ENCODE data around the gene NTRK3. TPM values are rescaled to one million over a fixed set of nuclear protein-coding genes. Genes with fewer than 3 reads are reported as not detected.

Gene NTRK3
- total and polyA plus RNA-seq, 2 of the 8 experiments (the other 6 are each of a cell fraction or from before 2014, with no cell fraction given): 4.5 to 6.8 TPM

- Histone ChIP-seq H3K23ac (ENCODE audit: insufficient read length) (no peak overlapping the region), H2BK120ac (replicated peaks; ENCODE audit: low read depth, low read length) (no peak overlapping the region), H3K27me3 (replicated peaks in 1 of 4; ENCODE audit: control insufficient read depth in 3 of 4, extremely low read depth in 1 of 4, insufficient read depth in 3 of 4, low read length in 3 of 4) (no peaks in the 10 kb centered on the region), H3K9ac (replicated peaks in 1 of 4; ENCODE audit: extremely low read depth in 1 of 4, low read depth in 3 of 4, low read length in 3 of 4) (no peak overlapping the region), H3K27ac (ENCODE audit: low read depth, low read length) (no peak overlapping the region), H3K4me3 (ENCODE audit: extremely low read depth in 1 of 4, insufficient read depth in 2 of 4, low read depth in 3 of 4, low read length in 4 of 4) (no peak overlapping the region), H3K79me2 (ENCODE audit: control insufficient read depth in 1 of 2, insufficient read depth in 2 of 2, low read length in 2 of 2) (no peaks in the 10 kb centered on the region), H2BK20ac (ENCODE audit: low read length) (no peak overlapping the region), H4K91ac (replicated peaks; ENCODE audit: insufficient read length, low read length) (no peak overlapping the region), H3K23me2 (ENCODE audit: low read depth, low read length) (no peaks in the 10 kb centered on the region), H2AFZ (ENCODE audit: low read length) (no peak overlapping the region; the same call in 1 of the 2 replicates), H3K36me3 (ENCODE audit: control insufficient read depth in 2 of 4, insufficient read depth in 4 of 4, low read length in 3 of 4) (no peaks in the 10 kb centered on the region), H4K20me1 (replicated peaks in 1 of 2; ENCODE audit: control insufficient read depth in 1 of 2, insufficient read depth in 2 of 2, low read length in 2 of 2) (no peaks in the 10 kb centered on the region), H2BK12ac (ENCODE audit: low read depth, low read length) (no peak overlapping the region), H4K8ac (ENCODE audit: extremely low read depth, insufficient read depth, low read length) (no peak overlapping the region), H3K9me3 (ENCODE audit: insufficient read depth in 2 of 2, low read depth in 1 of 2, low read length in 1 of 2) (no peaks in the 10 kb centered on the region), H3K79me1 (ENCODE audit: low read depth, low read length) (no peaks in the 10 kb centered on the region), H2AK5ac (ENCODE audit: low read depth, low read length) (no peak overlapping the region), H2BK15ac (ENCODE audit: low read length) (no peak overlapping the region), H2BK5ac (ENCODE audit: low read depth, low read length) (no peak overlapping the region), H3K4me2 (ENCODE audit: insufficient read depth in 1 of 2, low read depth in 2 of 2, low read length in 2 of 2) (no peak overlapping the region), H3K4me1 (replicated peaks in 1 of 4; ENCODE audit: control insufficient read depth in 3 of 4, insufficient read depth in 4 of 4, low read length in 3 of 4) (no peaks in the 10 kb centered on the region), H3K14ac (ENCODE audit: insufficient read length) (no peak overlapping the region), H3K56ac (replicated peaks; ENCODE audit: insufficient read length, low read depth, low read length) (no peak overlapping the region), H3K18ac (ENCODE audit: extremely low read depth, low read length) (no peak overlapping the region), H4K5ac (ENCODE audit: insufficient read length, low read depth, low read length) (no peak overlapping the region), H3K4ac (replicated peaks; ENCODE audit: insufficient read length, low read depth, low read length) (no peak overlapping the region)
- CTCF ChIA-PET (ENCODE audit: partially characterized antibody): interaction anchor here (0.6 to 1.1 kb wide), 3 partner anchors 134 to 671 kb away, joined by 3 to 4 read pairs (median 3); no protein-coding TSS in a partner anchor
- DNase-seq (ENCODE audit: low read depth in 1 of 2, low spot score in 2 of 2) (no peak), FAIRE-seq (no peak)
- POLR2A ChIA-PET (ENCODE audit: partially characterized antibody): no interaction called here
- WGBS, 2 experiments (ENCODE audit: extremely low coverage in 1 of 2, insufficient coverage in 1 of 2, insufficient read length in 1 of 2, insufficient replicate concordance in 2 of 2, low coverage in 1 of 2, low lambda C conversion rate in 2 of 2, missing lambda C conversion rate in 1 of 2): 89% methylated on average over 4 of the region's 4 CpGs; no CpG with 5 or more reads in 1 of the 2 experiments
- TF ChIP-seq TAF1 (IDR thresholded peaks at IDR 0.05; ENCODE audit: low read depth, low read length) (no peak), HDAC2 (IDR thresholded peaks at IDR 0.05; ENCODE audit: borderline replicate concordance in 1 of 2, low read depth in 2 of 2, low read length in 2 of 2) (no peak), TBP (IDR thresholded peaks at IDR 0.05; ENCODE audit: low read depth, low read length) (no peak), KDM5A (IDR thresholded peaks at IDR 0.05; ENCODE audit: low read length) (no peak), NRF1 (IDR thresholded peaks at IDR 0.05; ENCODE audit: low read depth, low read length) (no peak), ASH2L (IDR thresholded peaks at IDR 0.05; ENCODE audit: low read length) (no peak), PHF8 (conservative IDR thresholded peaks at IDR 0.05; ENCODE audit: low read depth, low read length) (no peak), GTF2F1 (IDR thresholded peaks at IDR 0.05; ENCODE audit: borderline replicate concordance, low read depth, low read length) (no peak), SP4 (IDR thresholded peaks at IDR 0.05; ENCODE audit: low read length) (no peak), NANOG (IDR thresholded peaks at IDR 0.05; ENCODE audit: insufficient read depth, low read depth, low read length, poor library complexity, severe bottlenecking) (no peak), CHD2 (IDR thresholded peaks at IDR 0.05; ENCODE audit: low read length) (no peak), YY1 (IDR thresholded peaks at IDR 0.05; ENCODE audit: low read depth, low read length) (no peak), KDM4A (IDR thresholded peaks at IDR 0.05; ENCODE audit: low read depth, low read length, severe bottlenecking) (no peak), POU5F1 (IDR thresholded peaks at IDR 0.05; ENCODE audit: low read depth, low read length) (no peak), RXRA (IDR thresholded peaks at IDR 0.05; ENCODE audit: insufficient read depth, low read depth, low read length) (no peak), SIX5 (IDR thresholded peaks at IDR 0.05; ENCODE audit: low read depth, low read length) (no peak)
Observed at GRCh38 chr15:87850916-87851315, 405.6 kb downstream of the NTRK3 start.
